ENCODE data around the gene FNTB. TPM values are rescaled to one million over a fixed set of nuclear protein-coding genes. Genes with fewer than 3 reads are reported as not detected.

Gene FNTB
- polyA plus RNA-seq, 1 donor from 2014 or later, result 6.7 TPM

- Histone ChIP-seq H3K9me2 (ENCODE audit: insufficient read depth, low read length) (no peaks in the 10 kb centered on the region), H2AFZ (ENCODE audit: low read depth, low read length) (no peak overlapping the region), H3K9ac (ENCODE audit: low read length) (no peak overlapping the region), H3K27ac (ENCODE audit: low read length) (no peak overlapping the region), H3K79me2 (replicated peaks; ENCODE audit: insufficient read depth, low read length) (no peaks in the 10 kb centered on the region), H3K4me3 (ENCODE audit: low read length) (no peak overlapping the region), H3K4me2 (ENCODE audit: low read length) (no peak overlapping the region), H3K27me3 (ENCODE audit: insufficient read depth, low read depth, low read length) (no peaks in the 10 kb centered on the region), H3K9me3 (ENCODE audit: low read length) (no peaks in the 10 kb centered on the region), H4K20me1 (ENCODE audit: insufficient read depth) (no peaks in the 10 kb centered on the region), H3F3A (ENCODE audit: insufficient read depth, low read length, poor library complexity, severe bottlenecking) (no peaks in the 10 kb centered on the region), H3K36me3 (ENCODE audit: insufficient read depth, low read length) (no peaks in the 10 kb centered on the region)
- no peak for TF ChIP-seq TAF1 (IDR thresholded peaks at IDR 0.05; ENCODE audit: low read depth)
- TF ChIP-seq POLR2AphosphoS5 (IDR thresholded peaks at IDR 0.05), result no peak
- no peak for TF ChIP-seq SMC3 (conservative IDR thresholded peaks at IDR 0.05; ENCODE audit: poor library complexity)
- TF ChIP-seq CTCF (IDR thresholded peaks at IDR 0.05; ENCODE audit: poor library complexity, severe bottlenecking), result no peak
- TF ChIP-seq EP300 (conservative IDR thresholded peaks at IDR 0.05; ENCODE audit: poor library complexity, severe bottlenecking), result no peak
- TF ChIP-seq REST (IDR thresholded peaks at IDR 0.05; ENCODE audit: borderline replicate concordance), result no peak
- TF ChIP-seq RAD21 (conservative IDR thresholded peaks at IDR 0.05), result no peak
- no peak for TF ChIP-seq EZH2 (IDR thresholded peaks at IDR 0.05; ENCODE audit: borderline replicate concordance, insufficient read depth, low read length, poor library complexity, severe bottlenecking)
- no peak for TF ChIP-seq MXI1 (conservative IDR thresholded peaks at IDR 0.05; ENCODE audit: poor library complexity, severe bottlenecking)
These were observed 35.8 kb upstream of the FNTB start for GRCh38 chr14:64950889-64951288.

- no peak for TF ChIP-seq CTCF (IDR thresholded peaks at IDR 0.05; ENCODE audit: poor library complexity, severe bottlenecking)
- no peak for TF ChIP-seq POLR2AphosphoS5 (IDR thresholded peaks at IDR 0.05)
- no peak for TF ChIP-seq EZH2 (IDR thresholded peaks at IDR 0.05; ENCODE audit: borderline replicate concordance, insufficient read depth, low read length, poor library complexity, severe bottlenecking)
- TF ChIP-seq REST (IDR thresholded peaks at IDR 0.05; ENCODE audit: borderline replicate concordance), result no peak
- no peak for TF ChIP-seq MXI1 (conservative IDR thresholded peaks at IDR 0.05; ENCODE audit: poor library complexity, severe bottlenecking)
- TF ChIP-seq SMC3 (conservative IDR thresholded peaks at IDR 0.05; ENCODE audit: poor library complexity), result no peak
- no peak for TF ChIP-seq EP300 (conservative IDR thresholded peaks at IDR 0.05; ENCODE audit: poor library complexity, severe bottlenecking)
- no peak for TF ChIP-seq TAF1 (IDR thresholded peaks at IDR 0.05; ENCODE audit: low read depth)
- TF ChIP-seq RAD21 (conservative IDR thresholded peaks at IDR 0.05), result no peak
- Histone ChIP-seq H3K79me2 (replicated peaks; ENCODE audit: insufficient read depth, low read length) (no peaks in the 10 kb centered on the region), H3K9ac (ENCODE audit: low read length) (no peak overlapping the region), H3K4me2 (ENCODE audit: low read length) (no peak overlapping the region), H3K9me2 (ENCODE audit: insufficient read depth, low read length) (no peaks in the 10 kb centered on the region), H3K4me3 (ENCODE audit: low read length) (no peak overlapping the region), H2AFZ (ENCODE audit: low read depth, low read length) (no peak overlapping the region), H4K20me1 (ENCODE audit: insufficient read depth) (no peaks in the 10 kb centered on the region), H3K27ac (ENCODE audit: low read length) (no peak overlapping the region), H3K27me3 (ENCODE audit: insufficient read depth, low read depth, low read length) (no peaks in the 10 kb centered on the region), H3K36me3 (ENCODE audit: insufficient read depth, low read length) (no peaks in the 10 kb centered on the region), H3K9me3 (ENCODE audit: low read length) (no peaks in the 10 kb centered on the region), H3F3A (ENCODE audit: insufficient read depth, low read length, poor library complexity, severe bottlenecking) (no peaks in the 10 kb centered on the region)
These were observed 35.4 kb upstream of the FNTB start for GRCh38 chr14:64951291-64951690.
